HUES6 (cell line): ENCODE data around the gene MAK.
"Not testable (repeated sequence)": the region's sequence is repeated elsewhere in the genome, so short reads cannot be mapped to it uniquely, and the experiment has no call there.

Experiments used
- H3K27ac ChIP-seq: 2 replicates; pipeline ENCODE4 v1.7.0; 2013; ENCODE audit warnings: low read depth, mild to moderate bottlenecking, low read length, inconsistent platforms
- H3K27me3 ChIP-seq: 2 replicates; pipeline ENCODE4 v1.6.1; 2013; ENCODE audit warnings: low read length; ENCODE audit not compliant: control insufficient read depth, insufficient read depth
- H3K36me3 ChIP-seq: 2 replicates; pipeline ENCODE4 v1.6.1; 2013; ENCODE audit warnings: low read length; ENCODE audit not compliant: control insufficient read depth, insufficient read depth
- H3K4me1 ChIP-seq: 2 replicates; pipeline ENCODE4 v1.6.1; 2013; ENCODE audit warnings: low read length; ENCODE audit not compliant: control insufficient read depth, insufficient read depth
- H3K4me3 ChIP-seq: 2 replicates; pipeline ENCODE4 v1.5.1; 2013; ENCODE audit warnings: low read depth, low read length
- H3K9ac ChIP-seq: one replicate; pipeline ENCODE4 v1.6.1; 2013; ENCODE audit warnings: mild to moderate bottlenecking, low read length
- H3K9me3 ChIP-seq: 2 replicates; pipeline ENCODE4 v1.6.1; 2013; ENCODE audit warnings: low read depth, low read length; ENCODE audit not compliant: control insufficient read depth, insufficient read depth

MAK gene

GRCh38 chr6:10778230-10778629 lies 60.1 kb downstream of the MAK start:
- Histone ChIP-seq H3K4me1 (no peaks in the 10 kb centered on the region), H3K9me3 (no peaks in the 10 kb centered on the region), H3K36me3 (peaks cover 19% of the 10 kb centered on the region), H3K9ac (no peak overlapping the region), H3K27me3 (no peaks in the 10 kb centered on the region), H3K27ac (no peak overlapping the region), H3K4me3 (no peak overlapping the region)

GRCh38 chr6:10771371-10771894 lies 66.9 kb downstream of the MAK start:
- no peak overlapping the region for H3K4me3 ChIP-seq
- no peak overlapping the region for H3K27ac ChIP-seq
- H3K36me3 ChIP-seq = peaks cover 36% of the 10 kb centered on the region
- H3K9ac ChIP-seq = no peak overlapping the region
- no peaks in the 10 kb centered on the region for H3K27me3 ChIP-seq
- no peaks in the 10 kb centered on the region for H3K9me3 ChIP-seq
- no peaks in the 10 kb centered on the region for H3K4me1 ChIP-seq

GRCh38 chr6:10769419-10769818 lies 68.9 kb downstream of the MAK start:
- H3K4me1 ChIP-seq = no peaks in the 10 kb centered on the region
- no peak overlapping the region for H3K27ac ChIP-seq
- no peak overlapping the region for H3K4me3 ChIP-seq
- no peaks in the 10 kb centered on the region for H3K9me3 ChIP-seq
- H3K27me3 ChIP-seq = no peaks in the 10 kb centered on the region
- peaks cover 24% of the 10 kb centered on the region for H3K36me3 ChIP-seq
- H3K9ac ChIP-seq = no peak overlapping the region

GRCh38 chr6:10763006-10763405 lies 75.3 kb downstream of the MAK start:
- Histone ChIP-seq H3K27me3 (no peaks in the 10 kb centered on the region), H3K4me1 (no peaks in the 10 kb centered on the region), H3K9me3 (no peaks in the 10 kb centered on the region), H3K9ac (no peak overlapping the region), H3K4me3 (no peak overlapping the region), H3K36me3 (peaks cover 40% of the 10 kb centered on the region), H3K27ac (no peak overlapping the region)

GRCh38 chr6:10759884-10760329 lies 78.4 kb downstream of the MAK start:
- H3K4me3 ChIP-seq = no peak overlapping the region
- H3K27ac ChIP-seq = no peak overlapping the region
- no peaks in the 10 kb centered on the region for H3K4me1 ChIP-seq
- H3K9me3 ChIP-seq = no peaks in the 10 kb centered on the region
- H3K9ac ChIP-seq = no peak overlapping the region
- no peaks in the 10 kb centered on the region for H3K27me3 ChIP-seq
- peaks cover 66% of the 10 kb centered on the region for H3K36me3 ChIP-seq

GRCh38 chr6:10759312-10759839 lies 79.0 kb downstream of the MAK start:
- Histone ChIP-seq H3K4me3 (no peak overlapping the region), H3K9me3 (no peaks in the 10 kb centered on the region), H3K36me3 (peaks cover 71% of the 10 kb centered on the region), H3K9ac (no peak overlapping the region), H3K4me1 (no peaks in the 10 kb centered on the region), H3K27me3 (no peaks in the 10 kb centered on the region), H3K27ac (no peak overlapping the region; the same call in 1 of the 2 replicates)

- Histone ChIP-seq H3K27ac (no peak overlapping the region), H3K36me3 (peaks cover 87% of the 10 kb centered on the region), H3K4me1 (no peaks in the 10 kb centered on the region; the same call in 1 of the 2 replicates), H3K27me3 (no peaks in the 10 kb centered on the region), H3K9me3 (no peaks in the 10 kb centered on the region), H3K9ac (no peak overlapping the region), H3K4me3 (no peak overlapping the region)
Observed at GRCh38 chr6:10756085-10756484, 82.3 kb downstream of the MAK start.

GRCh38 chr6:10751757-10752156 lies 86.6 kb downstream of the MAK start:
- H3K4me3 ChIP-seq, H3K27me3 ChIP-seq, H3K27ac ChIP-seq, H3K9me3 ChIP-seq, H3K9ac ChIP-seq: not testable (repeated sequence)
- peaks cover 71% of the 10 kb centered on the region for H3K36me3 ChIP-seq
- peaks cover 18% of the 10 kb centered on the region for H3K4me1 ChIP-seq

- H3K9me3 ChIP-seq, H3K27me3 ChIP-seq, H3K9ac ChIP-seq, H3K27ac ChIP-seq, H3K4me3 ChIP-seq: not testable (repeated sequence)
- Histone ChIP-seq H3K4me1 (peaks cover 18% of the 10 kb centered on the region), H3K36me3 (peaks cover 61% of the 10 kb centered on the region)
Observed at GRCh38 chr6:10750568-10750967, 87.8 kb downstream of the MAK start.

- no peak overlapping the region for H3K27ac ChIP-seq
- no peaks in the 10 kb centered on the region for H3K27me3 ChIP-seq
- H3K4me1 ChIP-seq = peaks cover 25% of the 10 kb centered on the region
- no peaks in the 10 kb centered on the region for H3K9me3 ChIP-seq
- H3K4me3 ChIP-seq = no peak overlapping the region
- no peak overlapping the region for H3K9ac ChIP-seq
- H3K36me3 ChIP-seq = peaks cover 53% of the 10 kb centered on the region
Observed at GRCh38 chr6:10749734-10750133, 88.6 kb downstream of the MAK start.

GRCh38 chr6:10747251-10747972 lies 90.9 kb downstream of the MAK start, which contains the start of gene TMEM14B:
Gene TMEM14B, plus strand, starts transcription at chr6:10747805. Its CDS starts 1,441 bp downstream, at chr6:10749246.
- H3K4me3 ChIP-seq = peak within 1 kb of the TSS; percentile 98
- H3K36me3 ChIP-seq = peaks cover 32% of the 10 kb centered on the region
- peaks cover 29% of the 10 kb centered on the region for H3K4me1 ChIP-seq
- H3K9me3 ChIP-seq = no peaks in the 10 kb centered on the region
- H3K9ac ChIP-seq = peak within 1 kb of the TSS; percentile 89
- H3K27ac ChIP-seq = peak within 1 kb of the TSS; percentile 64
- H3K27me3 ChIP-seq = no peaks in the 10 kb centered on the region
